Neural progenitor cell (in vitro differentiated cells): ENCODE measurements around the gene CSKMT. TPM values are rescaled to one million over a fixed set of nuclear protein-coding genes. Genes with fewer than 3 reads are reported as not detected.

Experiments used
- DNase-seq: peaks from one replicate; pipeline ENCODE4 v3.0.0-alpha.2; 2016; ENCODE audit warnings: low spot score
- H2AFZ ChIP-seq: fragments of 200-600 bp; sonication (generic); replicated peaks from 2 replicates; pipeline ENCODE4 v1.6.1; 2016; ENCODE audit warnings: antibody characterized with exemption
- H3F3A ChIP-seq: fragments of 200-600 bp; sonication (generic); 2 replicates; pipeline ENCODE4 v1.6.1; 2016; ENCODE audit warnings: antibody characterized with exemption, low read depth
- H3K27ac ChIP-seq: fragments of 200-600 bp; sonication (generic); 2 replicates; pipeline ENCODE4 v1.5.1; 2016; ENCODE audit warnings: mild to moderate bottlenecking
- H3K27me3 ChIP-seq: fragments of 200-600 bp; sonication (generic); 2 replicates; pipeline ENCODE4 v1.6.1; 2016; ENCODE audit warnings: mild to moderate bottlenecking, moderate library complexity
- H3K36me3 ChIP-seq: fragments of 200-600 bp; sonication (generic); 2 replicates; pipeline ENCODE4 v1.5.1; 2016
- H3K4me1 ChIP-seq: fragments of 200-600 bp; sonication (generic); 2 replicates; pipeline ENCODE4 v1.6.1; 2016; ENCODE audit warnings: mixed run types
- H3K4me2 ChIP-seq: fragments of 200-600 bp; sonication (generic); 2 replicates; pipeline ENCODE4 v1.6.1; 2016
- H3K4me3 ChIP-seq: fragments of 200-600 bp; sonication (generic); 2 replicates; pipeline ENCODE4 v1.5.1; 2016
- H3K79me2 ChIP-seq: fragments of 200-600 bp; sonication (generic); 2 replicates; pipeline ENCODE4 v1.6.1; 2016; ENCODE audit warnings: low read depth
- H3K9ac ChIP-seq: fragments of 200-600 bp; sonication (generic); 2 replicates; pipeline ENCODE4 v1.6.1; 2016
- H3K9me3 ChIP-seq: fragments of 200-600 bp; sonication (generic); 2 replicates; pipeline ENCODE4 v1.5.1; 2016; ENCODE audit warnings: low read depth
- H4K20me1 ChIP-seq: fragments of 200-600 bp; sonication (generic); 2 replicates; pipeline ENCODE4 v1.6.1; 2016; ENCODE audit warnings: low read depth
- H3K27ac Mint-ChIP-seq: 3 replicates; pipeline ENCODE4 v1.8.0; 2021; ENCODE audit warnings: mixed read lengths
- H3K27me3 Mint-ChIP-seq: 2 replicates; pipeline ENCODE4 v1.8.0; 2022; ENCODE audit warnings: low read depth, mild to moderate bottlenecking, inconsistent platforms, moderate library complexity, mixed read lengths; ENCODE audit not compliant: insufficient read depth
- H3K36me3 Mint-ChIP-seq: 3 replicates; pipeline ENCODE4 v1.8.0; 2021; ENCODE audit warnings: mixed read lengths
- H3K4me1 Mint-ChIP-seq: 3 replicates; pipeline ENCODE4 v1.8.0; 2021; ENCODE audit warnings: mixed read lengths
- H3K4me3 Mint-ChIP-seq: 3 replicates; pipeline ENCODE4 v1.8.0; 2021; ENCODE audit warnings: mild to moderate bottlenecking, moderate library complexity, mixed read lengths
- H3K9me3 Mint-ChIP-seq: 3 replicates; pipeline ENCODE4 v1.8.0; 2020; ENCODE audit warnings: mixed read lengths
- CTCF ChIP-seq: fragments of 200-600 bp; sonication (generic); IDR thresholded peaks from 2 replicates; pipeline ENCODE4 v1.5.1; 2017; ENCODE audit warnings: antibody characterized with exemption, mild to moderate bottlenecking
- EZH2 ChIP-seq: fragments of 200-600 bp; sonication (generic); IDR thresholded peaks from 2 replicates; pipeline ENCODE4 v1.6.1; 2017; ENCODE audit warnings: antibody characterized with exemption, mild to moderate bottlenecking, moderate library complexity
- EZH2phosphoT487 ChIP-seq: fragments of 200-600 bp; sonication (generic); IDR thresholded peaks from 2 replicates; pipeline ENCODE4 v1.6.1; 2017; ENCODE audit warnings: antibody characterized with exemption
- total RNA-seq: library from RNA; depleted of rRNA; stranded (reverse); fragments of >200 nt; gene quantifications from 2 replicates; pipeline ENCODE4 v1.2.3, GENCODE V29; 2015; ENCODE audit warnings: low replicate concordance

CSKMT gene
- total RNA-seq, 1 donor from 2014 or later = 4.3 TPM

DNA sequence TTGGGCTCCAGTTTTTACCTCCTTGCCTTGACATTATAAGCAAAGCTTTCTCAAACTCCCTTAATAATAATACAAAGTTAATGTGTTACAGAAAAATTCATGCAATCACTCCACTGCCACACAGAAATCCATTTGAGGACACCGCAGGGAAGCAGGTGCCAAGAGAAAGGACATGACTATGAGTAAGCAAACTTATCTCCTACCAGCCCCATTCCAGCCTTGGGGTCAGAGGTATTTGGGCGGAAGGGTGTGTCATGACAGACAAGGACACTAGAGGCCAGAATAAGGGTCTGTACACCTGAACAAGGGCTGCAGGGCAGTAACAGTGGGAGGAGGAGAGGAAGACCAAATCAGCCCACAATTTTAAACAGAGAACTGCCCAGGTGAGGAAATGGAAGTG is 48.2 kb downstream of the CSKMT start:
- DNase-seq = no peak
- peaks cover 8% of the 10 kb centered on the region for H3K27me3 Mint-ChIP-seq
- Histone ChIP-seq H3K4me1 (peaks cover 8% of the 10 kb centered on the region), H4K20me1 (peaks cover 7% of the 10 kb centered on the region), H3F3A (peaks cover 88% of the 10 kb centered on the region), H3K4me3 (no peak overlapping the region), H2AFZ (no peak overlapping the region), H3K27me3 (no peaks in the 10 kb centered on the region), H3K9me3 (no peaks in the 10 kb centered on the region), H3K36me3 (peaks cover 17% of the 10 kb centered on the region), H3K4me2 (no peak overlapping the region), H3K27ac (no peak overlapping the region), H3K79me2 (peaks cover 23% of the 10 kb centered on the region), H3K9ac (no peak overlapping the region)
- H3K27ac Mint-ChIP-seq = peak overlapping the region; percentile 24
- peaks cover 21% of the 10 kb centered on the region for H3K4me1 Mint-ChIP-seq
- H3K4me3 Mint-ChIP-seq = peak overlapping the region; percentile 41
- peaks cover 52% of the 10 kb centered on the region for H3K36me3 Mint-ChIP-seq
- TF ChIP-seq EZH2phosphoT487 (no peak), CTCF (no peak), EZH2 (no peak)
- no peaks in the 10 kb centered on the region for H3K9me3 Mint-ChIP-seq

DNA sequence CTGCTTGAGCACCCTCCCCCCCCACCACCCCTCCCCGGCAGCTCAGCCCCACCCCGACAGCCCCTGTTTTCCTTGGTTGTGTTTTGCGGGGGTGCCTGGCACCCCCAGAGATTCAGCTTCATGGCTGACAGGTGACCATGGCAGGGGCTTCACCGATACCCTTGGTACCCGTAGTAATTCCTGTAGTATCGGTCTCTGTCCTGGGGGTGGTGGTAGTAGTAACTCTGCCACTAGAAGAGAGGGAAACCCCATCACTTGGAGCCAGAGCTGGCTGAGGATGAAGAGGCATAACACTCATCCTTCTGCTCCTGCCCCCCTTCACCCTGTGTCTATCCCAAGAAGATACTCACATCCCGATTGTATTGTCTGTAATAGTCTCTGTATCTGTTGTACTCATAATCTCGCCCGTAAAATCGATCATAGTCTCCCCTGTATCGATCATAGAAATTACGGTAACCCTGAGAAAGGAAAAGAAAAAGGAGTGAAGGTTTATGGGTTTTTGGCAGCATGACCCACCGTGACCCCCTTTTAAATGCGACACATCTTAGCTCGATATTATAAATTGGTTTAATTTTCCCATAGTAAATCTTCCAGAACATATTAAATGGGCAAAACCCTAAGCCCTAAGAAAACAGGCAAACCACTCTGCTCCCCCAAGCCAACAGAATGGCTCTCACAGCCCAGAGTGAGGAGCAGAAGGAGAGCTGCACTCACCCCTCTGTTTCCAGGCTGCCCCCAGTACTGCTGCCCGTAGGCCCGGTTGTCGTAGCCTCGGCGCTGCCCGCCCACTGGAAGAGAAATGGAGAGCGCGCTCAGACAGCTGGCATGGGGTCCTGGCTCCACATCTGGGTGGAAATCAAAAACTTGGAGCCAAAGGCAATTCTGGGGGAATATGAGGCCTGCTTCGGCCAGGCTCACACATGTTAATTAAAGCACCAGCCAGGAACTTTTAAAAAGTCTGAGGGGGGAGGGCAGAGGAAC is 50.3 kb downstream of the CSKMT start:
- peaks cover 83% of the 10 kb centered on the region for H3F3A ChIP-seq
- peaks cover 42% of the 10 kb centered on the region for H3K79me2 ChIP-seq
- no peaks in the 10 kb centered on the region for H3K9me3 ChIP-seq
- TF ChIP-seq EZH2phosphoT487 (no peak), EZH2 (no peak), CTCF (no peak)
- H3K4me3 ChIP-seq = no peak overlapping the region
- Mint-ChIP-seq H3K27ac (no peak overlapping the region), H3K4me1 (peaks cover 2% of the 10 kb centered on the region), H3K27me3 (peaks cover 2% of the 10 kb centered on the region), H3K4me3 (no peak overlapping the region), H3K36me3 (peaks cover 61% of the 10 kb centered on the region), H3K9me3 (no peaks in the 10 kb centered on the region)
- H2AFZ ChIP-seq = no peak overlapping the region
- no peak overlapping the region for H3K9ac ChIP-seq
- H3K27me3 ChIP-seq = no peaks in the 10 kb centered on the region
- H3K36me3 ChIP-seq = peaks cover 26% of the 10 kb centered on the region
- peaks cover 11% of the 10 kb centered on the region for H4K20me1 ChIP-seq
- no peak for DNase-seq
- no peaks in the 10 kb centered on the region for H3K4me1 ChIP-seq
- no peak overlapping the region for H3K4me2 ChIP-seq
- peak overlapping the region; percentile 37 for H3K27ac ChIP-seq

DNA sequence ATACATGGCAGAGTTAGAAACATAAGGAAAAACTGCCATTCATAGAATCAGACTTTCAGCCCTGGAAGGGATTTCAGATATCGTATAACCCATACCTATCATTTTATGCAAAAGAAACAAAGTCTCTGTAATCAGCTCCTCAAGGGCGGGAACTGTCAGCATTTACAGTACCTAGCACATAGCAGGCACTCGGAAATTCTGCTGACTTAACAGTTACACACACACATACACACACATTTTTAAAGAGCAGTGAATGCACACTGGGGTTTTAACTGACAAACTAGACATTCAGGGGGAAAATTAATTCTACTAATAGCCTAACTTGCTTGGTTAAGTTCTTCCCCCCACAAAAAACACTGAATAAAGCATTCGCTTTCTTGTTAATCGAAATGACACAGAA is 51.1 kb downstream of the CSKMT start:
- H3K9ac ChIP-seq = no peak overlapping the region
- H3K4me1 ChIP-seq = no peaks in the 10 kb centered on the region
- H3K4me3 ChIP-seq = no peak overlapping the region
- H3K27me3 ChIP-seq = no peaks in the 10 kb centered on the region
- peaks cover 61% of the 10 kb centered on the region for H3K36me3 Mint-ChIP-seq
- H3K27me3 Mint-ChIP-seq = peaks cover 2% of the 10 kb centered on the region
- H3K9me3 Mint-ChIP-seq = no peaks in the 10 kb centered on the region
- no peaks in the 10 kb centered on the region for H3K9me3 ChIP-seq
- H2AFZ ChIP-seq = no peak overlapping the region
- TF ChIP-seq EZH2 = no peak
- no peak for TF ChIP-seq EZH2phosphoT487
- TF ChIP-seq CTCF = no peak
- H3K4me1 Mint-ChIP-seq = no peaks in the 10 kb centered on the region
- peaks cover 79% of the 10 kb centered on the region for H3F3A ChIP-seq
- DNase-seq = no peak
- no peak overlapping the region for H3K4me2 ChIP-seq
- peaks cover 48% of the 10 kb centered on the region for H3K79me2 ChIP-seq
- peaks cover 31% of the 10 kb centered on the region for H3K36me3 ChIP-seq
- peaks cover 11% of the 10 kb centered on the region for H4K20me1 ChIP-seq
- H3K4me3 Mint-ChIP-seq = no peak overlapping the region
- no peak overlapping the region for H3K27ac Mint-ChIP-seq
- H3K27ac ChIP-seq = peak overlapping the region; percentile 53
